Body of pancreas (tissue), 4 donors: ENCODE measurements around the gene SMIM11.
"Not testable (repeated sequence)": the region's sequence is repeated elsewhere in the genome, so short reads cannot be mapped to it uniquely, and the experiment has no call there.

Experiments
- CTCF ChIP-seq, 7 experiments: fragments of 450-650 bp in 4 of 7; fragments of 200-600 bp in 3 of 7; sonication (generic) in 3 of 7; IDR thresholded peaks; one replicate each; pipeline ENCODE4 v1.5.1; 2016 to 2019; ENCODE audit warnings: antibody characterized with exemption in 7 of 7
- POLR2A ChIP-seq, 3 donors: fragments of 450-650 bp; IDR thresholded peaks; one replicate each; pipeline ENCODE4 v1.6.1; 2016; ENCODE audit warnings: antibody characterized with exemption in 3 of 3, mild to moderate bottlenecking in 2 of 3

GRCh38 chr21:34429710-34430109 lies 54.4 kb downstream of the SMIM11 start:
- not testable (repeated sequence) for TF ChIP-seq CTCF, POLR2A (IDR thresholded peaks at IDR 0.05)
